ENCODE measurements around the gene ISLR2.

Gene ISLR2

GRCh38 chr15:74122403-74123130, 7.8 kb upstream of the ISLR2 start:
- Histone ChIP-seq H3K4me3 (ENCODE audit: low read depth, low read length) (no peak overlapping the region), H3K36me3 (ENCODE audit: control insufficient read depth, insufficient read depth, low read length) (no peaks in the 10 kb centered on the region), H3K27me3 (ENCODE audit: control insufficient read depth, insufficient read depth, low read length) (peaks cover 54% of the 10 kb centered on the region), H3K9ac (ENCODE audit: low read depth, low read length) (no peak overlapping the region), H3K4me1 (ENCODE audit: control insufficient read depth, insufficient read depth, low read length) (peaks cover 18% of the 10 kb centered on the region), H3K9me3 (ENCODE audit: control insufficient read depth, insufficient read depth, low read length) (no peaks in the 10 kb centered on the region)

- H3K4me1 ChIP-seq (ENCODE audit: control insufficient read depth, insufficient read depth, low read length) = peaks cover 18% of the 10 kb centered on the region
- no peaks in the 10 kb centered on the region for H3K9me3 ChIP-seq (ENCODE audit: control insufficient read depth, insufficient read depth, low read length)
- no peak overlapping the region for H3K9ac ChIP-seq (ENCODE audit: low read depth, low read length)
- no peak overlapping the region for H3K4me3 ChIP-seq (ENCODE audit: low read depth, low read length)
- no peaks in the 10 kb centered on the region for H3K36me3 ChIP-seq (ENCODE audit: control insufficient read depth, insufficient read depth, low read length)
- peaks cover 59% of the 10 kb centered on the region for H3K27me3 ChIP-seq (ENCODE audit: control insufficient read depth, insufficient read depth, low read length)
These were observed 7.3 kb upstream of the ISLR2 start for GRCh38 chr15:74123131-74123429.

GRCh38 chr15:74123658-74124057, 6.7 kb upstream of the ISLR2 start:
- Histone ChIP-seq H3K4me1 (ENCODE audit: control insufficient read depth, insufficient read depth, low read length) (peaks cover 18% of the 10 kb centered on the region), H3K36me3 (ENCODE audit: control insufficient read depth, insufficient read depth, low read length) (no peaks in the 10 kb centered on the region), H3K9ac (ENCODE audit: low read depth, low read length) (no peak overlapping the region), H3K4me3 (ENCODE audit: low read depth, low read length) (no peak overlapping the region), H3K27me3 (ENCODE audit: control insufficient read depth, insufficient read depth, low read length) (peaks cover 65% of the 10 kb centered on the region), H3K9me3 (ENCODE audit: control insufficient read depth, insufficient read depth, low read length) (no peaks in the 10 kb centered on the region)

- H3K4me1 ChIP-seq (ENCODE audit: control insufficient read depth, insufficient read depth, low read length) = peaks cover 18% of the 10 kb centered on the region
- H3K4me3 ChIP-seq (ENCODE audit: low read depth, low read length) = no peak overlapping the region
- no peaks in the 10 kb centered on the region for H3K9me3 ChIP-seq (ENCODE audit: control insufficient read depth, insufficient read depth, low read length)
- H3K9ac ChIP-seq (ENCODE audit: low read depth, low read length) = no peak overlapping the region
- peaks cover 70% of the 10 kb centered on the region for H3K27me3 ChIP-seq (ENCODE audit: control insufficient read depth, insufficient read depth, low read length)
- no peaks in the 10 kb centered on the region for H3K36me3 ChIP-seq (ENCODE audit: control insufficient read depth, insufficient read depth, low read length)
These were observed 6.2 kb upstream of the ISLR2 start for GRCh38 chr15:74124196-74124595.

- Histone ChIP-seq H3K4me1 (ENCODE audit: control insufficient read depth, insufficient read depth, low read length) (peaks cover 21% of the 10 kb centered on the region), H3K4me3 (ENCODE audit: low read depth, low read length) (no peak overlapping the region), H3K36me3 (ENCODE audit: control insufficient read depth, insufficient read depth, low read length) (no peaks in the 10 kb centered on the region), H3K27me3 (ENCODE audit: control insufficient read depth, insufficient read depth, low read length) (peaks cover 76% of the 10 kb centered on the region), H3K9me3 (ENCODE audit: control insufficient read depth, insufficient read depth, low read length) (no peaks in the 10 kb centered on the region), H3K9ac (ENCODE audit: low read depth, low read length) (no peak overlapping the region)
These were observed 5.6 kb upstream of the ISLR2 start for GRCh38 chr15:74124759-74125158.

- peaks cover 2% of the 10 kb centered on the region for H3K36me3 ChIP-seq (ENCODE audit: control insufficient read depth, insufficient read depth, low read length)
- peaks cover 82% of the 10 kb centered on the region for H3K27me3 ChIP-seq (ENCODE audit: control insufficient read depth, insufficient read depth, low read length)
- peak overlapping the region; percentile 58 for H3K4me3 ChIP-seq (ENCODE audit: low read depth, low read length)
- H3K9ac ChIP-seq (ENCODE audit: low read depth, low read length) = no peak overlapping the region
- H3K9me3 ChIP-seq (ENCODE audit: control insufficient read depth, insufficient read depth, low read length) = no peaks in the 10 kb centered on the region
- H3K4me1 ChIP-seq (ENCODE audit: control insufficient read depth, insufficient read depth, low read length) = peaks cover 30% of the 10 kb centered on the region
These were observed 3.0 kb upstream of the ISLR2 start for GRCh38 chr15:74127255-74127953.

GRCh38 chr15:74127954-74128784, 2.2 kb upstream of the ISLR2 start:
- peak overlapping the region; percentile 58 for H3K4me3 ChIP-seq (ENCODE audit: low read depth, low read length)
- peaks cover 88% of the 10 kb centered on the region for H3K27me3 ChIP-seq (ENCODE audit: control insufficient read depth, insufficient read depth, low read length)
- no peak overlapping the region for H3K9ac ChIP-seq (ENCODE audit: low read depth, low read length)

GRCh38 chr15:74128785-74129585, 1.4 kb upstream of the ISLR2 start:
- Histone ChIP-seq H3K9me3 (ENCODE audit: control insufficient read depth, insufficient read depth, low read length) (no peaks in the 10 kb centered on the region), H3K36me3 (ENCODE audit: control insufficient read depth, insufficient read depth, low read length) (peaks cover 2% of the 10 kb centered on the region), H3K4me1 (ENCODE audit: control insufficient read depth, insufficient read depth, low read length) (peaks cover 25% of the 10 kb centered on the region), H3K27me3 (ENCODE audit: control insufficient read depth, insufficient read depth, low read length) (peaks cover 88% of the 10 kb centered on the region), H3K9ac (ENCODE audit: low read depth, low read length) (no peak overlapping the region), H3K4me3 (ENCODE audit: low read depth, low read length) (peak overlapping the region; percentile 58)

More at GRCh38 chr15:74127954-74128784, 2.2 kb upstream of the ISLR2 start:
- H3K9me3 ChIP-seq (ENCODE audit: control insufficient read depth, insufficient read depth, low read length) = no peaks in the 10 kb centered on the region
- H3K36me3 ChIP-seq (ENCODE audit: control insufficient read depth, insufficient read depth, low read length) = peaks cover 2% of the 10 kb centered on the region
- H3K4me1 ChIP-seq (ENCODE audit: control insufficient read depth, insufficient read depth, low read length) = peaks cover 30% of the 10 kb centered on the region

- peaks cover 25% of the 10 kb centered on the region for H3K4me1 ChIP-seq (ENCODE audit: control insufficient read depth, insufficient read depth, low read length)
- H3K4me3 ChIP-seq (ENCODE audit: low read depth, low read length) = peak overlapping the region; percentile 58
- no peak overlapping the region for H3K9ac ChIP-seq (ENCODE audit: low read depth, low read length)
- H3K27me3 ChIP-seq (ENCODE audit: control insufficient read depth, insufficient read depth, low read length) = peaks cover 92% of the 10 kb centered on the region
- peaks cover 2% of the 10 kb centered on the region for H3K36me3 ChIP-seq (ENCODE audit: control insufficient read depth, insufficient read depth, low read length)
- H3K9me3 ChIP-seq (ENCODE audit: control insufficient read depth, insufficient read depth, low read length) = no peaks in the 10 kb centered on the region
These were observed 716 bp upstream of the ISLR2 start for GRCh38 chr15:74129586-74130154.

- Histone ChIP-seq H3K27me3 (ENCODE audit: control insufficient read depth, insufficient read depth, low read length) (peaks cover 95% of the 10 kb centered on the region), H3K4me3 (ENCODE audit: low read depth, low read length) (peak overlapping the region; percentile 55), H3K4me1 (ENCODE audit: control insufficient read depth, insufficient read depth, low read length) (peaks cover 25% of the 10 kb centered on the region)
These were observed 652 bp downstream of the ISLR2 start for GRCh38 chr15:74130849-74131627.

More at GRCh38 chr15:74130849-74131627, 652 bp downstream of the ISLR2 start:
- peaks cover 2% of the 10 kb centered on the region for H3K36me3 ChIP-seq (ENCODE audit: control insufficient read depth, insufficient read depth, low read length)
- no peaks in the 10 kb centered on the region for H3K9me3 ChIP-seq (ENCODE audit: control insufficient read depth, insufficient read depth, low read length)
- H3K9ac ChIP-seq (ENCODE audit: low read depth, low read length) = no peak overlapping the region
